ENCODE data around the gene BAIAP3. TPM values are rescaled to one million over a fixed set of nuclear protein-coding genes. Genes with fewer than 3 reads are reported as not detected.

BAIAP3 gene
- total and polyA plus RNA-seq, 2 of the 8 experiments (the other 6 are each of a cell fraction or from before 2014, with no cell fraction given) = 2.9 to 6.8 TPM

DNA sequence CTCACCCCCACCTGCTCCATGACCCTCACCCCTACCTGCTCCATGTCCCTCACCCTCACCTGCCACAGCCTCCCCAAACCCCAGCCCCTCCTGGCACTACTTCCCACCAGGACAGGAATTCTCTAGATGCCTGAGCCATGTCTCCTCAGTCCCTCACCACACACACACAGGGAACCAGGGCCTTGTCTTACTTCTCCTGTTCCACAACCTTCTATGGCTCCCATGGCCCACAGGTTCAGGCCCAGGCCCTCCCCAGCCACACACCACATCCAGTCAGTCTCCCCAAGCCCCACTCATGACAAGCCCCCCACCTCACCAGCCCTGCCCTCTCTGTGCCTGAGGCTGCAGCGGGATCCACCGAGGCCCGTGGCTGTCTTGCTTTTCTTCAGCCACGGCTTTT is 27.1 kb upstream of the BAIAP3 start:
- WGBS, 2 experiments (ENCODE audit: extremely low coverage in 1 of 2, insufficient coverage in 1 of 2, insufficient read length in 1 of 2, insufficient replicate concordance in 2 of 2, low coverage in 1 of 2, low lambda C conversion rate in 2 of 2, missing lambda C conversion rate in 1 of 2) = 76% methylated on average over 4 of the region's 4 CpGs; no CpG with 5 or more reads in 1 of the 2 experiments
- no peak for TF ChIP-seq CREB1 (IDR thresholded peaks at IDR 0.05)
- TF ChIP-seq YY1 (IDR thresholded peaks at IDR 0.05; ENCODE audit: low read depth, low read length) = no peak
- TF ChIP-seq RNF2 (IDR thresholded peaks at IDR 0.05; ENCODE audit: borderline replicate concordance, low read depth, low read length, missing control alignments, poor library complexity, severe bottlenecking) = no peak
- TF ChIP-seq CBX8 (IDR thresholded peaks at IDR 0.05; ENCODE audit: borderline replicate concordance, low read depth, low read length) = no peak
- no peak for TF ChIP-seq GTF2F1 (IDR thresholded peaks at IDR 0.05; ENCODE audit: borderline replicate concordance, low read depth, low read length)
- TF ChIP-seq ASH2L (IDR thresholded peaks at IDR 0.05; ENCODE audit: low read length) = no peak
- no peak for TF ChIP-seq SIN3A (conservative IDR thresholded peaks at IDR 0.05 in 1 of 2, IDR thresholded peaks at IDR 0.05 in 1 of 2; ENCODE audit: low read depth in 1 of 2, low read length in 2 of 2)
- no peak for TF ChIP-seq SP1 (IDR thresholded peaks at IDR 0.05; ENCODE audit: low read depth, low read length)
- TF ChIP-seq SP2 (IDR thresholded peaks at IDR 0.05; ENCODE audit: low read length) = no peak
- no peak for TF ChIP-seq POU5F1 (IDR thresholded peaks at IDR 0.05; ENCODE audit: low read depth, low read length)
- TF ChIP-seq FOSL1 (IDR thresholded peaks at IDR 0.05; ENCODE audit: insufficient read depth, low read depth, low read length) = no peak
- TF ChIP-seq E2F6 (IDR thresholded peaks at IDR 0.05) = no peak
- no peak for TF ChIP-seq EP300 (IDR thresholded peaks at IDR 0.05; ENCODE audit: borderline replicate concordance in 1 of 2, low read depth in 2 of 2, low read length in 2 of 2)

More for the DNA sequence above, 27.1 kb upstream of the BAIAP3 start:
- Histone ChIP-seq H3K27me3 (replicated peaks in 1 of 4; ENCODE audit: control insufficient read depth in 3 of 4, extremely low read depth in 1 of 4, insufficient read depth in 3 of 4, low read length in 3 of 4) (no peaks in the 10 kb centered on the region), H2BK12ac (ENCODE audit: low read depth, low read length) (no peak overlapping the region), H2BK15ac (ENCODE audit: low read length) (no peak overlapping the region), H2BK5ac (ENCODE audit: low read depth, low read length) (no peak overlapping the region), H3K14ac (ENCODE audit: insufficient read length) (no peak overlapping the region), H3K79me2 (ENCODE audit: control insufficient read depth in 1 of 2, insufficient read depth in 2 of 2, low read length in 2 of 2) (peaks cover 15 to 18% of the 10 kb centered on the region in 2 experiments), H3K79me1 (ENCODE audit: low read depth, low read length) (peaks cover 3% of the 10 kb centered on the region; the same call in 1 of the 2 replicates), H3K4me1 (replicated peaks in 1 of 4; ENCODE audit: control insufficient read depth in 3 of 4, insufficient read depth in 4 of 4, low read length in 3 of 4) (peaks cover 0 to 18% (median 11%) of the 10 kb centered on the region in 4 experiments; a peak in 6 of 7 replicates), H2BK120ac (replicated peaks; ENCODE audit: low read depth, low read length) (no peak overlapping the region), H2BK20ac (ENCODE audit: low read length) (no peak overlapping the region), H2AK5ac (ENCODE audit: low read depth, low read length) (no peak overlapping the region), H4K5ac (ENCODE audit: insufficient read length, low read depth, low read length) (no peak overlapping the region), H3K4me3 (ENCODE audit: extremely low read depth in 1 of 4, insufficient read depth in 2 of 4, low read depth in 3 of 4, low read length in 4 of 4) (no peak overlapping the region), H2AFZ (ENCODE audit: low read length) (no peak overlapping the region), H3K27ac (ENCODE audit: low read depth, low read length) (no peak overlapping the region), H3K23me2 (ENCODE audit: low read depth, low read length) (peaks cover 22% of the 10 kb centered on the region), H3K36me3 (ENCODE audit: control insufficient read depth in 2 of 4, insufficient read depth in 4 of 4, low read length in 3 of 4) (no peaks in the 10 kb centered on the region), H4K8ac (ENCODE audit: extremely low read depth, insufficient read depth, low read length) (no peak overlapping the region; the same call in 1 of the 2 replicates), H4K20me1 (replicated peaks in 1 of 2; ENCODE audit: control insufficient read depth in 1 of 2, insufficient read depth in 2 of 2, low read length in 2 of 2) (peaks cover 12 to 13% of the 10 kb centered on the region in 2 experiments), H3K56ac (replicated peaks; ENCODE audit: insufficient read length, low read depth, low read length) (no peak overlapping the region), H3K9ac (replicated peaks in 1 of 4; ENCODE audit: extremely low read depth in 1 of 4, low read depth in 3 of 4, low read length in 3 of 4) (no peak overlapping the region), H3K4me2 (ENCODE audit: insufficient read depth in 1 of 2, low read depth in 2 of 2, low read length in 2 of 2) (no peak overlapping the region), H3K23ac (ENCODE audit: insufficient read length) (no peak overlapping the region), H4K91ac (replicated peaks; ENCODE audit: insufficient read length, low read length) (no peak overlapping the region), H3K9me3 (ENCODE audit: insufficient read depth in 2 of 2, low read depth in 1 of 2, low read length in 1 of 2) (no peaks in the 10 kb centered on the region), H3K18ac (ENCODE audit: extremely low read depth, low read length) (no peak overlapping the region), H3K4ac (replicated peaks; ENCODE audit: insufficient read length, low read depth, low read length) (no peak overlapping the region)
- POLR2A ChIA-PET (ENCODE audit: partially characterized antibody) = interaction anchor here (1.0 kb wide), 1 partner anchor 9 kb away, joined by 3 read pairs; no protein-coding TSS in a partner anchor
- CTCF ChIA-PET (ENCODE audit: partially characterized antibody) = interaction anchor here (1.2 to 2.9 kb wide), 5 partner anchors 9 to 233 kb away, joined by 3 to 7 read pairs (median 4); no protein-coding TSS in a partner anchor
- DNase-seq (ENCODE audit: low read depth in 1 of 2, low spot score in 2 of 2) (no peak), FAIRE-seq (no peak)
